HG03196 (cell line): ENCODE results near the gene FERMT3.
A peak's percentile ranks its signal among the peaks of the same experiment; 100 is the strongest.

Source experiments
- ATAC-seq: cut with Tn5 transposase; IDR thresholded peaks from one replicate; pipeline ENCODE4 v1.9.1; 2021; ENCODE audit not compliant: unreplicated experiment

The FERMT3 gene

GRCh38 chr11:64233913-64234586 lies 27.5 kb downstream of the FERMT3 start, which contains the start of gene VEGFB:
TSS of gene VEGFB (plus strand) at chr11:64234584. CDS start at chr11:64234834, 250 bp downstream.
- ATAC-seq: no peak

GRCh38 chr11:64234647-64235379 lies 28.3 kb downstream of the FERMT3 start:
- no peak for ATAC-seq

GRCh38 chr11:64235437-64236161 lies 29.1 kb downstream of the FERMT3 start:
- ATAC-seq: no peak

- no peak for ATAC-seq
These were observed 31.0 kb downstream of the FERMT3 start for GRCh38 chr11:64237484-64237951.

- no peak for ATAC-seq
These were observed 31.6 kb downstream of the FERMT3 start for GRCh38 chr11:64238076-64238475.

- no peak for ATAC-seq
These were observed 32.5 kb downstream of the FERMT3 start for GRCh38 chr11:64238999-64239398.

- ATAC-seq: no peak
These were observed 33.3 kb downstream of the FERMT3 start for GRCh38 chr11:64239662-64240434.

- ATAC-seq: peak; percentile 40
These were observed 34.1 kb downstream of the FERMT3 start, which contains the start of gene FKBP2 for GRCh38 chr11:64240435-64241240. TSS of gene FKBP2 (plus strand) at chr11:64241095. CDS start at chr11:64242388, 1,293 bp downstream.

- peak; percentile 59 for ATAC-seq
These were observed 34.6 kb downstream of the FERMT3 start for GRCh38 chr11:64241241-64241490.

GRCh38 chr11:64241491-64242374 lies 35.2 kb downstream of the FERMT3 start:
- ATAC-seq: peak; percentile 3

- ATAC-seq: no peak
These were observed 36.8 kb downstream of the FERMT3 start for GRCh38 chr11:64243236-64243854.

GRCh38 chr11:64244107-64244506 lies 37.6 kb downstream of the FERMT3 start:
- ATAC-seq: no peak

- no peak for ATAC-seq
These were observed 38.4 kb downstream of the FERMT3 start for GRCh38 chr11:64244966-64245365.

- no peak for ATAC-seq
These were observed 38.9 kb downstream of the FERMT3 start for GRCh38 chr11:64245401-64245796.

- no peak for ATAC-seq
These were observed 39.5 kb downstream of the FERMT3 start for GRCh38 chr11:64245797-64246620.

GRCh38 chr11:64246621-64246870 lies 40.0 kb downstream of the FERMT3 start:
- ATAC-seq: peak; percentile 9

GRCh38 chr11:64246871-64247728 lies 40.6 kb downstream of the FERMT3 start, which contains the start of gene PPP1R14B:
TSS of gene PPP1R14B (minus strand) at chr11:64246943. CDS start at chr11:64246673, 270 bp downstream.
- peak; percentile 31 for ATAC-seq
